ENCODE data around the gene GET4.

DNA sequence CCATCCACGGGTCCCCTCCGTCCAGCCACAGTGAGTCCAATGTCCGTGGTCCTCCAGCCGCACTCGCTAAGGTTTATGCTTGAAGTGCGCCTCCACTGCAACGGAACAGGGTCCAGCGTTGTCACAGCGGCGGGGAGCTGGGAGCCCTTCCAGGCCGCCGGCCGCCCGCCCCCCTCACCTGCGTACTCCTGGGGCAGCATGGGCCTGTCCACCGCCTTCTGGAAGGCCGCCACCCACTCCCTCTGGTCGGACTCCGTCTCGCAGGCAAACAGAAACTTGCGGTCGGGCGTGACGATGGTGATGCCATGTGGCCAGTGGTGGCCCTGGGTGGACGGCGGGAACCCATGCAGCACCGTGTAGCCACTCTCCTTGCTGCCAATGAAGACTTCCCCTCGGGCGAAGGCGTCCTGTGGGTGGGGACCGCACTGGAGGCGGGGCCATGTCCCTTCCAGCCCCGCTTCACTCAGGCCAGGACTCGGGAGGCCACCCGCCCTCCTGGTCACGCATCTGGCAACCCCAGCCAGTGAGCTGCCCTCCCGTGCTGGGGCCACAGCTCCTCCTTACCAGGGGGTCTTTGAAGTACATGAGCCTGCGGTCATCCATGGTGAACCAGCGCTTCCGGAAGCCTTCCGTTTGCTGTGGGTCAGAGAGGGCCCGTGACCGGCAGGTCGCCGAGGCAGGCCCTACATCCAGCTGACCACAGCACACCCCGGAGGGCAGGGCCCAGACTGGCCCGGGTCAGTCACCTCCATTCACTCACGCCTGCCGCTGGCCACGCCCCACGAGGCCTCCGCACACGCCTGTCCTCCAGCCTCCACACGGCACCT is 22.7 kb downstream of the GET4 start:
- TF ChIP-seq POLR2AphosphoS5 (IDR thresholded peaks at IDR 0.05; ENCODE audit: low read depth, low read length) = no peak
- no peak for TF ChIP-seq POLR2A (IDR thresholded peaks at IDR 0.05; ENCODE audit: low read depth, low read length)
- TF ChIP-seq TAF1 (IDR thresholded peaks at IDR 0.05; ENCODE audit: low read depth, low read length) = no peak
- TF ChIP-seq SPI1 (IDR thresholded peaks at IDR 0.05; ENCODE audit: low read depth, low read length) = no peak
- no peak for TF ChIP-seq PAX5 (IDR thresholded peaks at IDR 0.05; ENCODE audit: insufficient read depth, low read length, severe bottlenecking)
